ENCODE data around the gene UNC13D. TPM values are rescaled to one million over a fixed set of nuclear protein-coding genes. Genes with fewer than 3 reads are reported as not detected.

UNC13D gene
- 10 to 100 TPM in 1 of 3 donors, 1 to 10 TPM in 2; 5.6 to 15.5 (median 8.5) TPM for total RNA-seq

DNA sequence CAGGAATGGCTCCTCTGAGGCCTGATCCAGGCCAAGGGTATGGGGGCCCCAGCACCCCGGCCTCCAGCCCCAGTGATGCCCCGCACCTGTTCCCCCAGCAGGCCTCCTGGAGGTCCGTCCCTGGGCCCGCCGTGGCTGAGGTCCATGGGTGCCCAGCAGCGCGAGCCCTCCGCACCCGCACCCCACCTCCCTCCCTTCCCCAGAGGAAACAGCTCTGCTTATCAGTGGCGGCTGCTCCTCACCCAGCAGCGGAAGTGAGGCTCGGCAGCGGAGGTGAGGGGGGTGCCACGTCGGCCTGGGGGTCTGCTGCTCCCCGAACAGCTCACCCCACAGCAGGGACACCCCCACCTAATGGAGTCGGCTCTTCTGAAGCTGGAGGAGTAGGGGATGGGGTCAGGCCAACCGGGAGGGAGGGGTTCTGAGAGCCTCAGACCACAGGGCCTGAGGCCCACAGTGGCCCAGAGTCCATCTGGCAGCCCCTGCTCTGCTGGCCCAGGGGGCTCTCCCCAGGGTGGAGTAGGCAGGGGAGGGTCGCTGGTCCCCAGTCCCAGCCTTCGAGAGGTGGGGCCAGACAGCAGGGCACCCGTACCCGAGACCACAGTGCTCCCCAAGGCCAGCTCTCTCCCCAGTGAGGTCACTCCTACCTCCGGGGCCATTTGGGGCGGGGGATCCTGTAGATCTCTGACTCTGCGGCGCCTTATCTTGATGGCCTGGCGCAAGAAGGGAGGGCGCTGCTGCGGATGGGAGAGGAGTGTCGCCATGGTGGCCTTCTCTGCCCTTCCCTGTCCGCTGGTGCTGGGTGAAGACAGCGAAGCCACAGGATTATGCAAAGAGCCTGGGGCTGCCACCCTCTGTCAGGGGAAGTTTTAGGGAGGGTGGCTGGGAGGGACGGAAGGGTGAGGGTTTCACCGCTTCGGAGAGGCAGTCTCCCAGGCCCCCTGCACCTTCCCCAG lies at the start of gene UNC13D:
UNC13D (minus strand) TSS at position 828 of the 953 bp plus-strand sequence; CDS start at position 761, 67 bp downstream.
- intact Hi-C loops (cut with DNase I; ENCODE audit: low total_unique reads), result loop anchor here (10.0 kb wide), 1 partner anchor 59 kb away; the partner anchor contains the start of gene UNK
- peaks cover 7% of the 10 kb centered on the region for H3K36me3 ChIP-seq

DNA sequence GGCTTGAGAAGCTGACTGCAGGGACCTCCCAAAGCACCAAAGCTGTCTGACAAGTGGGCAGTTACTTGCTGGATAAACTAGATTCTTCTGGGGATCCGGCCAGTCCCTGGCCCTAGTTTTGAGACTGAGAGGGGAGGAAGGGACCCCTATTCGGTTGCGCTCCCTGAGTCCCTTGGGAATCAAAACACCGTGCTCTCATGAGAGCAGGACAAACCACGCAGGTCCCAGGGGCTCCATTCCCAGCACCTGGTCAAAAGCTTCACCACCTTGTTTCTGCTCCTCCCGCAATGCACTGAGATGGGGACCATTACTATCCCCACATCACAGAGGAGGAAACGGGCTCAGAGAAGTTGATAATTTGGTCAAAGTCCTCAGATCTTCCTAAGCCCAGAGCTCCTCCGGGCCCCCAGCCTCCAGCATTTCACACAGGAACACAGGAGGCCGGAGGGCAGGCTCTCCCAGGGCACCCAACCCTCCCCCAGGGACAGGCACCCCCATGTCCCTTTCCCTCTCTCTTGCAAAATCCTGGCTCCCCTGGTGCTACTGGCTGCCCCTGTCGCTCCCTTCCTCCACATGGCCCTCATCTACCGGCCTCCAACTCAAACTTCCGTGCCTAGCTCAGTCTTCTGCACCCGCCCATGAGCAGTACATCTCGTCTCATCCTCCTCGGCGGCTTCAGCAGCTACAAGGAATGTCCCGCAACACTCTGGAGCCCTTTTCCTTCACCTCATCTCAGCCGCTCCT lies 49.3 kb upstream of the UNC13D start:
- no peaks in the 10 kb centered on the region for H3K36me3 ChIP-seq
- no peaks in the 10 kb centered on the region for H3K9me3 ChIP-seq
- H3K27me3 ChIP-seq, result no peaks in the 10 kb centered on the region
- peak overlapping the region in 1 of 2 donors; percentile 92 for H3K27ac ChIP-seq
- intact Hi-C loops (cut with DNase I; ENCODE audit: low total_unique reads), result no loop called here
- H3K4me3 ChIP-seq, result no peak overlapping the region
- no peak for DNase-seq (ENCODE audit: low spot score in 2 of 2)
- peaks cover 0 to 16% of the 10 kb centered on the region in 2 donors for H3K4me1 ChIP-seq
- no peak for TF ChIP-seq POLR2A (IDR thresholded peaks at IDR 0.05)

More for the DNA sequence above, at the start of gene UNC13D:
- H3K4me3 ChIP-seq, result peak within 1 kb of the TSS; percentile 15 to 46 (median 33)
- H3K9me3 ChIP-seq, result no peaks in the 10 kb centered on the region
- no peak for TF ChIP-seq CTCF (IDR thresholded peaks at IDR 0.05)
- no peaks in the 10 kb centered on the region for H3K27me3 ChIP-seq
- peak in 1 of 2 donors; percentile 66 for DNase-seq (ENCODE audit: low spot score in 2 of 2)
- peaks cover 10 to 37% of the 10 kb centered on the region in 2 donors for H3K4me1 ChIP-seq
- peak within 1 kb of the TSS; percentile 94 to 95 for H3K27ac ChIP-seq

- intact Hi-C loops (cut with DNase I; ENCODE audit: low total_unique reads), result no loop called here
- no peak for TF ChIP-seq POLR2AphosphoS5 (IDR thresholded peaks at IDR 0.05)
- TF ChIP-seq POLR2A (IDR thresholded peaks at IDR 0.05), result no peak
- TF ChIP-seq CTCF (IDR thresholded peaks at IDR 0.05), result no peak
- Histone ChIP-seq H3K4me3 (no peak overlapping the region), H3K4me1 (peaks cover 0 to 16% of the 10 kb centered on the region in 2 donors), H3K36me3 (no peaks in the 10 kb centered on the region), H3K27ac (no peak overlapping the region), H3K9me3 (no peaks in the 10 kb centered on the region), H3K27me3 (no peaks in the 10 kb centered on the region)
- DNase-seq (ENCODE audit: low spot score in 2 of 2), result no peak
These were observed 48.5 kb upstream of the UNC13D start for GRCh38 chr17:75892556-75893224.

DNA sequence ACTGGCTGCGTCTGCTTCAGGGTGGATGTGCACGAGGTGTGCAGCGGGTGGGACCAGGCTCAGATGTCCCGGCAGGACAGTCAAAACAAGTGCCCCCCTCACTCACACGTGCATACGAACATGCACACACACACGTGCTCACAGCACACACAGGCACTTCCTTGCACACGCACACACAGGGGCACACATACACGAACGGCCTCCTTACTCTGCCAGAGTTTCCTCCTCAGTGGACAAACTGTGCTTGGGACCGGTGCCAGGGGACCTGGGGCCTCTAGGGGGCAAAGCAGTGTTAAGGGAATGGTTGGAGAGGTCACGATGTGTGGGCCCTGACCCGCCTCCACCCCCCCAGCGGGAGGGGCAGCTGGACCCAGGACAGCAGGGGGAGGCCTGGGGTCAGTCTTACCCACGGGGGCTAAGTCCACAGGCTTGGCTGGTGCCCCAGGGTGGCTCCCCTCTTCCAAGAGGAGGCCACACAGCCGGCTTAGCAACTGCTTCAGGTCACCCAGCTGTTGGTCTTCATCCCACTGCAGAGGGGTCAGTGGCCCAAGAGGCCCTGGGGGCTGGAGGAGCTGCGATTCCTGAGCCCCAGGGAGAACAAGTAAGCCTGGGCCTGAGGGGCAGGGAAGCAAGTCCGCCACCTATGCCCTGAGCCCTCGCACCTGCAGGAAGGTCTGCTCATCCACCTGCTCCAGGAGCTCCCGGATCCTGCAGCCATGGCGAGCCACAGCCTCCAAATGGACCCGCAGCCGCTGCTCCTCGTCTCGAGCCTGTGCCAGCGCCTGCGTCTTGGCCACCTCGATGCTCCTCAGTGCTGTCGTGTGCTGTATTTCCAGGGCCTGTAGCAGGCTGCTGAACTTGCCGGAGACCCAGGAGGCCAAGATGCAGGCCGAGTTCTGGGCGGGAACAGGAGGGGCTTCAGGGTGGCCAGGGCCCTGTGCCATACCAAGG lies 47.7 kb upstream of the UNC13D start:
- Histone ChIP-seq H3K4me1 (peaks cover 0 to 16% of the 10 kb centered on the region in 2 donors), H3K27me3 (no peaks in the 10 kb centered on the region), H3K36me3 (no peaks in the 10 kb centered on the region), H3K27ac (no peak overlapping the region), H3K4me3 (no peak overlapping the region), H3K9me3 (no peaks in the 10 kb centered on the region)
- TF ChIP-seq POLR2A (IDR thresholded peaks at IDR 0.05) (no peak), POLR2AphosphoS5 (IDR thresholded peaks at IDR 0.05) (no peak), CTCF (IDR thresholded peaks at IDR 0.05) (no peak)
- no peak for DNase-seq (ENCODE audit: low spot score in 2 of 2)
- intact Hi-C loops (cut with DNase I; ENCODE audit: low total_unique reads), result no loop called here
